Left hindlimb (tissue), 1 donor: ENCODE data around the gene STT3B.
A peak's percentile ranks its signal among the peaks of the same experiment; 100 is the strongest.

Experiments
- DNase-seq: peaks from one replicate; pipeline ENCODE4 v3.0.0-alpha.2; 2018

STT3B gene

DNA sequence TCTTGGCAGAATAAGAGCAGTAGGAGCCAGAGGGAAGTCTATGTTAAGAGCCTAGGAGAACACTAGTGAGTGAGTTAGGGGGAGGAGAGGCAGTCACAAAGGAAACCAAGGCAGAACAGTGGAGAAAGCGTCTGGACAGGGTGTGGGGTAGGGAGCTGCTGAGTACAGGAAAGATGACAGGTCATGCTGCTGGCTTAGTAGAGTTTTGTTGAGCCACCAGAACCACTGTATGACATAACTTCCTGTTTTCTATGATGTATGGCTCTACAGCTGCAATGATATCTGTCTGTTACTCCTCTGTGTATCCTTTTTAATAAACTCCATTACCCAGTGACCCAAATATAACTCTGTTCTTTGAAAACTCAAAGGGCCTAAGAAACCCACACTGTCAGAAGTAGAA is 10.6 kb upstream of the STT3B start:
- DNase-seq, result no peak

DNA sequence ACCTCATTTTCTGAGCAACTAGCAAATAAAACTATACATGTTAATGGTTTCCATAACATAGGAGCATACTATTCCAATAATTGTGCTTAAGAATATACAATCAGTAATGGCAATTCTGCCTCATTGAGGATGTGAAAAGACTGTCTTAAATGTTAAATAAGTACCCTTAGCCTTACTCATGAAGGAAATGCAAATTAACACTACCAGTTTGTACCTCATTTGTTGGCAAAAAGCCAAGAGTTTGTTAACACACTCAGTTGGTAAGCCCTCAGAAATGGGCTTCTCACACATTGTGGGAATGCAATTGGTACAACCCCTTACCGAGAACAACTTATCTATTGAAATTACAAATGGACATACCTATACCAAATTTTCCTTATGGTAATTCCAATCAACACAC is 9.2 kb upstream of the STT3B start:
- DNase-seq, result no peak

DNA sequence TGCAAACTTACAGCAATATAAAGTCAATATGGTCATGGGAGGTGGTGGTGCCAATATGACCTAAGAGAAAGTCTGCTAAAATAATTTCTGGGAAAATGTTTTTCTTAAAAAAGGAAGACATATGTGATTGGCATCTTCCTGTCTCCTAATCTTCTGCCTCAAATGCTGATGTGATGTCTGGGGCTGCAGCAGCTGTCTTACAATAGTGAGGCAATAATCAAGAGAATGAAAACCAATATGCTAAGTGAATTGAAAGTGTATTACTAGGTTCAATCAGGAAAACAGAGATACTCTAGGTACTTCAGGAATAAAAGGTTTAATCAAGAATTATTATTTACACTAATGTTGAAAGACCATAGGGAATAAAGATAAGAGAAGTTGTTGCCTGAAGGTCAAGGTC is 7.2 kb upstream of the STT3B start:
- DNase-seq, result no peak

DNA sequence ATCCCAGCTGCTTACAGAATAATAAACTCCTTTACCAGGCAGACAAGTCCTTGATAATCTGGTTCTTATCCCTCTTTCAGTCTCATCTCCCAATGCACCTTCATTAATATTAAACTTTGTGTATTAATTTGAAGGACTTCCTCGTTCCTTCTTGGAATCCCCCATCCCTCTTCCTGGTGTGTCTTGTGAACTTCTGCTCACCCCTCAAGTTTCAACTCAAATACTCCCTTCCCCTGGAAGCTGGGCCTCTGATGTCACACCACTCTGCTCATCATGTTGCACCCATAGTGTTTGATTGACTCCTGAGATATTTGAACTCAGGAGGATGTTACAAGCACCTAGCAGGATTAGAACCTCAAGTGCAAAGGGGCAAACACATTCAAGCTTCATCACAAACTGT is 3.3 kb upstream of the STT3B start:
- DNase-seq, result no peak

DNA sequence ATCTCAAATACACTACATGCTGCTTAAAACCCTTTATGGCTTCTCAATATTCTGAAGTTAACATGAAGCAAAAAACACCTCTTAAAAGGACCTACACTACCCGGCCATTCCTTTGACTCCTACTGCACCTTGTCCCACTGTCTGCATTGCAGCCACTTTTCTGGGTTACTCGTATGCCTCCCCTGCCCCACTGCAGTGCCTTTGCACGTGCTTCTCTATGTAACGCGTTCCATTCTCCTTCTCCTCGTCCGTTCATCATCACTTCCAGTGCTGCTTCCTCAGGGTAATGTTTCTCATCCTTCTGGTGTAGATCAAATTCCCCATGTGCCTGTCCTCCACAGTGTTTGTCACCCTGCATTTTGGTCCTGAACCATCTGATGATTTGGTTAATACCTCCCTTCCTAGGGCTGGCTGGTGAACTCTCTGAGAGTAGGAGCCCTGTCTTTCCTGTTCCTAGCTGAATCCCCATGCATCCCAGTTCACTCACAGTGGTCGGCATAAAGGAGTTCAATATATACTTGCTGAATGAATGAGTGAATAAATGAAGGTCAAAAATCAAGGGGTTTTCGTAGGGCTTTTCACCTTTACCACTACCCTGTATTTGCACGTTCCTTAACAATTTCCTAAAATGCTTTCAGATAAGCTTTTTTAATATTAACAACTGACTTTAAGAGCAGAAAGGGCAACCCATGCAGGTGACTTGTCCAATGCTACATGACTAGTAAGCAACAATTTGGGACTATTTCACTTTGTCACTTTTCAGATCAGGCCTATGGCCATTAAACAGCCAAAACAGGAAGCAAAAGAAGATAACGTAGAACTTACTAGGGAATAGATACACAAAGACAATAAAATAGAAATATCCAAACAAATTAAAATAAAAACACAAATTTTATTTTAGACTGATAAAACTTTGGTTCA is 2.4 kb upstream of the STT3B start:
- DNase-seq, result no peak

DNA sequence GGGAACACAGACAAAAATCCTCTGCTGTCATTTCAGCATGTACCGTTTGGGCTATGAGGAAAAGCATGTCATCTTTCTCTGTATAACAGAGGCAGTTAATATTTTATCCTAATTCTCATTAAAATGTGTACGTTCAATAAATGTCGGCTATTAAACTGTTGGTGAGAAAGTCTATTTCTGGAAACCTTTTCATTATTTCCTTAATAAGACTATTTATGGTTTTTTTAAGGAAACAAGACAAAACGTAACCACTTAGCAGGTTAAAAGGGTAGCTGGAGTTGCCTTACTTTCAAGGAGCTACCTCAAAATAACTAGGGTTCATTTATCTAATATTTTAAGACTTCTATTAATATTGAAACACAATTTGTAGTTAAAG is 1.8 kb upstream of the STT3B start:
- no peak for DNase-seq

DNA sequence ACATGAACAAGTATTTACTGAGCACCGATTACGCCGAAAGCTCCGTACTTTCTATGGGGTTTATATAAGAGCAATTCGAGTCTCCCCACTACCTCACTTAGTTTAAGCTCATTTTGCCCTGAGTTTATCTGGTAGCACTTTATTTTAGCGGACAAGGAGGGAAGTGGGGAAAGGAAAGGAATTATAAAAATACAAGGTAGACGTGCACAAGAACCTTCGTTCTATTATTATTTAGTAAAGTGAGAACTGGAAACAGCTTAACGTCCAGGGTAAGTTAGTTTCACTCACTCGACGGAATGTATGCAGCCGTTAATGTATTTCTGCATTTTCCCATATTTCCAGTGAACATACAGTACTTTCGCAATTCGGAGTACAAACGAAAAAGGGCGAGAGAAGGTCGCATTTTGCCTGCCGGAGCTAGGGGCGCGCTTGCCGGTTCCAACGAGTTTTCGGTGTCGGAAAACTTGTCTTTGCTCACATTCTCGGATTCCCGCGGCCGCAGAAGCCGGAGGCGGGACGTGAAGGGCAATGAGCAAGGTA is 1.2 kb upstream of the STT3B start:
- no peak for DNase-seq

DNA sequence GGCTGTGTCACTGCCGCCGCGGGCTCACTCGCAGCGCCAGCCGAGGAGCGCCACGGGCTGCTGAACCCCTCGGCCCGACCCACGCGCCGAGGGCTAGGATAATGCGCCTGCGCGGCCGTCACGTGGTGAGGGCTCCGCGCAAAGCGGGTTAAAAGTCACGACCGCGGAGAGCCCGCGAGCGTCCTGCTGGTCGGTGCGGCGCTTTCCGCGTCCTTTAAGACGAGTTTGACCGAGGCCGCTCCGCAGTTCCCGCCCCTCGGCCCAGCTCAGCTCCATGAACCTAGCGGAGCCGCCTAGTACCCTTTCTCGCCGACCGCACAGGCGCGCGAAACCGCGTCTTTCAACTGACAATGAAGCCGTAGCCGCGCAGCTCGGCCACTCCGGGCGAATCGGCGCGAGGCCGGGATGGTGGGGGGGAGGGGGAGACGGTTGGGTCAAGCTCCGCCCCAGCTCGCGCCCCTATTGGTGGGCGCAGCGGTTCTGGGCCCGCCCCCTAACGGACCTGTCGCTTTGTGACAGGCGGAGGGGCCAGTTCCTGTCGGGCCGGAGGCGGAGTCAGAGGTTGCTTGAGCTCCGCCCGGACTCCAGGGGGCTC is 636 bp upstream of the STT3B start:
- DNase-seq, result peak; percentile 99

DNA sequence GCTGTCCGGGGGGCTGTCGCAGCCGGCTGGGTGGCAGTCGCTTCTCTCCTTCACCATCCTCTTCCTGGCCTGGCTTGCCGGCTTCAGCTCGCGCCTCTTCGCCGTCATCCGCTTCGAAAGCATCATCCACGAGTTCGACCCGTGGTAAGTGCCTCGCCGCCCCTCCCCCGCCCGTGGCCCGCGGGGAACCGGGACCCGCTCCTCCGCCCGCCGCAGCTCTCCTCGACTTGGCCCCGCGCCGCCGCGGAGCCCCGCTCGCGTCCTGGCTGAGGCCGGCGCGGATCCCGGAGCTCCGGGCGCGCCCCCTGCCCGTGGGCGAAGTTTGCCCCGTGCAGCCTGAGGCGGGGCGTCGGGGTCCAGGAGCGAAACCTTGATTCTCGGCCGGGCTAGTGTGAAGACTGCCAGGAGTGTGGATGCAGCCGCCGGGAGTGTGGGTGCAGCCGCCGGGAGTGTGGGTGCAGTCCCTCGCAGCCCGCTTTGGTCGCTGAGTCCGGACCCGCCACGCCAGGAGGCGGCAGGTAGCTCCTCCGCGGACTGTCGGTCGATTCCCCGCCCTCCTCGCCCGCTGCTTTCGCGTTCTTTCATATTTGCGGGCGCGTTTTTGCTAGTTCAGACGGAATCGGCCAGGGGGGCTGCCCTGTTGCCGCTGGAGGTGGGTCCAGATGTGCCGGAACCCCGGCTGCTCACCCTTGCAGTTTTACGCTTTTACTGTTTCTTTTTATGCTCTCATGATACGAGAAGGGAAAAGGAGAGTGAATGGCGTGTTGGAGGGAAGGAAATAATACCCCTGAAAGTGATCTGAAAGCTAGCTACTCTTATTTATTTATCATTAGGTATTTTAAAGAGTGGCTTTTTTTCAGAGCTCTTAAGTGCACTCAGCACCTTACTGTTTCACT is 692 bp downstream of the STT3B start:
- DNase-seq, result peak; percentile 67

DNA sequence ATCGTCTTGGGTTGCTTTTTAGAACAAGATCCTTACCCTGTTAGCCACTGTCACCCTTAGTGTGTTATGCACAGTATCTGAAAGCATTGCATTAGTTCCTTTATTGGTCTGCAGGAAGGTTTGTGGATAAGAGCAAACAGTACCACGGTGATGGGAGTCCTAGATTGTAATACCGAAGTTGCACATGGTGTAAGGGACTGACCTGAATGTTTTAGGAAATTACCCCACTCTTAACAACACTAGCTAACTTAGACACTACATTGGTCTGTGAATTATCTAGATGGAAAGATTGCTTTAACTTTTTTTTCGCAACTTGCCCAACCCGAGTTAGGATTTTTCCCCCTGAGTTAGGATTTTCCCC is 1.3 kb downstream of the STT3B start:
- no peak for DNase-seq

DNA sequence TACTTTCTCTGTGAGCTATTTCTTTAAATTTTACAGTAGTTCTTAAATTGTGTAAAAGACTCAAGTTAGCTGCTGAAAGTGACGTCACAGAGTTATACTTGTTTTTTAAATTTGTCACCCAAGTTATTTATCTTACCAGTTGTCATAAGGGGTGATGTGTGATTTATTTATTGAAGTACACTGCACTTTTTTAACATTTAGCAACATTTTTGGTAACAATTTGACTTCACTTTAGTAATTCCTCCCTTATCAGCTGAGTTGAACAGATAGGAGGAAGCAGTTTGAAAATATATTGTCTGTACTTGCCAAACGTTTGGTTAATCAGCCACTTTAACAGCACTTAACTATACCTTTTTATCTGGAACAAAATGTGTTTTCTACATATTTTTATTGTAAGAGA is 3.8 kb downstream of the STT3B start:
- no peak for DNase-seq

DNA sequence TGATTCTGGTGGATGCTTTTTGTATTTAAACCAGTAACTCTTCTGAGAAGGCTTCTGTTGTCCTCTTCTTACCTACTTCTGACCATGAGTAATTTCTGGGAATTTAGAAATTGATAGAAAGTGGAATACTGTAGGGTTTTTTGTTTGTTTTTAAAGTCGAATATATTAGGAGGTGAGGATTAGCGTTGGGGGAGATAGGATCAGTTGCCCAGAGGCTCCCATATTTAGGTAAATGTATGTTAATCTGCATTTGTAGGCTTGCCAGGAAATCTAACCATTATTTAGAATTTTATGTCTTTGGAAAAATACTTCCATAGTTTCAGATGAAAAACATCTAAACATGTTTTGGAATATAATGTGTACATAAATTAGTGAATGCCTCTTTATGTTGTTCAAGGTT is 6.1 kb downstream of the STT3B start:
- DNase-seq, result no peak

DNA sequence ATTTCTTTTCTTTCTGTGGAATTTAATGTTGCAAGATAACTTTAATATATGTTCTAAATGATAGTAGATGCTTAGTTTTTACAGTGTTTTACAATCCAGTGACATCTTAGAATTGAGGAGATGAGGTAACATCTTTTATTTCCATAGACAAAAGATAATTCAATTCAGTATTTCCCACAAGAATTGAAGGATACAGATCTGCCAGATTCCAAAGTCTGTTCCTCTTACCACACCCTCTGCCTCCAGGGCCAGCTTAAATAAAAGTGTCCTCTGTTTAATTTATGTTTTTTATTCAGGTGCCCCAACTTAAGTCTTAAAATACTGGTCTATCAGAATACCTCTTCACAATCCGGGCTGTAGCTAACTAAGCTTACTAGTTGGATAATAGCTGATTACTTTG is 6.5 kb downstream of the STT3B start:
- DNase-seq, result no peak

DNA sequence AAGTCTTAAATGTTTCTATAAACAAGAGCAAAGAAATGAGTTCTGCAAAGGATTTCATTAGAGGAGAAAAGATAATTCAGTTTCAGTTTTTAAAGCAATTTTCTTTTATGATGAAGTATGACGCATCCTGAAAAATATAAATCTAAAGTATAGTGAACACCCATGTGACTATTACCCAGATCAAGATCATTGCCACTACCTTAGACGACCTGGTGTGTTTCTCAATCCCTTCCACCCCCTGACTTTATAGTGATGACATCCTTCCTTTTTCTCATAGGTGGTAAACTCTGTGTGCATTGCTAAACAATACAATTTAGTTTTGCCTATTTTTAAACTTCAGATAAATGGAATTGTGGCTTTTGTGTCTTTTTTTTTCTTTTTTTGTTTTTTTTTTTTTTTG is 8.4 kb downstream of the STT3B start:
- no peak for DNase-seq

DNA sequence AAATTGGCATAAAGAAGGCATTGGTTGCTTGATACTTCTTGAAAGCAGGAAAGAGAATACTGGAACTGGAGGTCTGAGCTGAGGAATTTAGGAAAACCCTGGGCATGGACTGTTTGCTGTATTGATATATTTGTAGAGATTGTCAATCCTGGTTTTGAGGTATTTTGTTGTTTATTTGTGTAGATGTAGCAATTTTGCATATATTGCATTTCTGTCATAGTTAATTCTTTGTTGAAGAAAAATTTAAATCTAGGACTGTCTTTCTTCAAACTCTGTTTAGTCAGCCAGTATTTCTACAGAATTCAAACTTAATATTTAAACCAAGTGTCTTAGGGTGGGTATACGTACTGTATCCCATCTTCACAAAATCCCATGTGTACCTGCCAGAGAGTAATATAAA is 9.5 kb downstream of the STT3B start:
- DNase-seq, result no peak

DNA sequence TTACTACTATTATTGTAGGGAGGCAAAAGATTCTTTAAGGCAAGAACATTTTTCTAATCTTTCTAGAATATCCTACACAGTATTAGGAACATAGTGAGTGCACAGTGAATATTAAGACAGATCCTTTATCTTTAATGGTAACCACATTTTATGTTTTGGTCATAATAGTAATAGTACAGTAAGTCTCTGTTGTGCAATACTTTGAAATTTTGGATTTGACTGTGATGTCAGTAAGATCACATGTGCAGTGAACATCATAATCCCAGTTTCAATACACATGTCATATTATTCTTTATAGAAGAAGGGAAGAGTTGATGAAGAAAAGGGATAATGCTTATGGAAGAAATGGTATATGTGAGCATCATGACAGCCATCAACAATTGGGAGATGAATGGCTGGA is 10.7 kb downstream of the STT3B start:
- no peak for DNase-seq

DNA sequence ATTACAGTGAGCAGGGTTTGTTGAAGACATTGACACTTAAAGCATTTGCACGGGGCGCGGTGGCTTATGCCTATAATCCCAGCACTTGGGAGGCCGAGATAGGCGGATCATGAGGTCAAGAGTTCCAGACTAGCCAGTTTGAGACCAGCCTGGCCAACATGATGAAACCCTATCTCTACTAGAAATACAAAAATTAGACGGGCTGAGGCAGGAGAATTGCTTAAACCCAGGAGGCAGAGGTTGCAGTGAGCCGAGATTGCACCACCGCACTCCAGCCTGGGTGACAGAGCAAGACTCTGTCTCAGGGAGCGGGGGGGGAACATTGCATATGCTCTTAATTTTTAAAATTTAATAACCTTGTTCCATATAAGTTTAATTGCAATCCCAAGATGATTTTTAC is 11.9 kb downstream of the STT3B start:
- DNase-seq, result no peak

DNA sequence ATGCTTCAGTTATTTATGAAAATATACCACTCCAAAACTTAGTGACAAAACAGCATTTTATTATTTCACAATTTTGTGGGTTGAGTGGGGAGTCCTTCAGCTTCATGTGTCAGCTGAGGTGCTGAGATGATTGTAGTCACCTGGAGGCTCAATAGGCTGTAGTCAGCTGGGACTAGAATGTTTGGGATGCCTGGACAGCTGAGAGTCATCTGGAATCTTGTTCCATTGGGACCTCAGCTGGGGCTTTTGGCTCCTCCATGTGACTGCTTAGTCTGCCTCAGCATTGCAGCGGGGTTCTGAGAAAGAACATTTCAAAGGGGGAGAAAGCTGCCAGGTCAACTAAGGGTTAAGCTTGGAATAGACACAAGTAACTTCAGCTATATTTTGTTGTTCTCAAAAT is 13.4 kb downstream of the STT3B start:
- DNase-seq, result no peak

DNA sequence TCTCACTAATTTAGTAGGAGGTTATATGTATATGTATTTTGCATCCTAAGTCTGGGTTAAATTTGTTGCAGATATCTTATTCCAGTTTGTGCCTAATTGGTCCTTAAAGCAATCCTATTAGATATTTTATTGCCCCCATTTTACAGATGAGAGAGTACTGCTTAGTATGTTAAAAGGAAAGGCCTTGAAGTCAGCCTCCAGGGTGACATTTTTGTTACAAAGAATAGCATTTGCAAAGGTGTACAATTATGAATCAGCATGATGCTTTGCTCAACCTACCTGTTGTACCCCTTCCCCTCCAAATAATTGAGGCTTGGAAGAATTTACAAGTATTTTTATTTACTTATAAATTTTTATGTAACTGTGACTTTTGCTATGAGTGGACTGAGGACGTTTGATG is 14.0 kb downstream of the STT3B start:
- DNase-seq, result no peak

DNA sequence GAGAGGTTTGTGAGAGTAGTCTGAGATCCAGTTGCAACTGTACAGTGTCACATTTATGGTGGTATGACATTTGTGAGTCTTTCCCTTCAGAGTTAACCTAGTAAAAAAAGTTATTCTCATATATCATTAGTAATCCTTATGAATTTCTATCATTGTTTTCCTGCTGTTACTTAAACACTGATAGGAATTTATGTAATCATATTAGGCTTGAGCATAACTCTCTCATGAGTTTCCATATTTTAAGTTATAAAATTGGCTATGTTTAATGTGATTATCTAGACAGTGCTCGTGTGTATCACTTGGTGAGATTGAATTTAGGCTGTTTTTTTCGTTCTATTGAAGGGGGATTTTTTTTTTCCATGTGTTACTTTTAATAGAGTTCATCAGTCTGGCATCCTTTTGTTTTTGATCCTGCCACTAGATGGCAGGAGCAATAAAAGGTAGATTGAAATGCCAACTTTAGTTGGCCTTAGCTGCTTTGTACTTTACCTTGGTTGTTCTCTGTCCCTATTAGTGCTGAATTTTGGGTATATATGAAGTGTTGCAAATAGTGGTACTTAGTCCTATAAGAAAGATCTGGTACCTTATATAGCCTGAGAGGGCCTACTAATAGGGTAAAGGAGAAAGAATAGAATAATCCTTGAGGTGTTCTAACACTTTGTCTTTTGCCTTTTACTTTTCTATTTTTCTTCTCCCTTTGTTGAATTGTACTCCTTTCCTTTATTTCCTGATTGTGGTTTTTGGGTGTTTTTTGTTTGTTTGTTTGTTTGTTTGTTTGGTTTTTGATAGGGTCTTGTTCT is 17.9 kb downstream of the STT3B start:
- no peak for DNase-seq

DNA sequence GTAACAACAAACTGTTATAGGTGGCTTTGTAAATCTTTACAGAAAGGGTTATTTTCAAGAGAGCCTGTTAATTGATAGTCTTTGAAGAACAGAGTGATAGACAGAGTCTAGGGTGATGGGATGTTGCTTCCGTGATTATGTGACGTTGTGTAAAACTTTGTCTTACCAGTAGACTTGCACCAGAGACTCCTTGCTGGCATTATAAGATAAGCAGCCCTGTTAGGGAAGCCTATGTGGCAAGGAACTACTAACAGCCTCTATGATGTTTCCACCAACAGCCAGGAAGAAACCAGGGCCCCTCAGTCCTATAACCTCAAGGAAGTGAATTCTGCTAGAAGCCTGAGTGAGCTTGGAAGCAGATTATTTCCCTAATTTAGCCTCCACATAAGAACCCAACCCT is 18.9 kb downstream of the STT3B start:
- no peak for DNase-seq

DNA sequence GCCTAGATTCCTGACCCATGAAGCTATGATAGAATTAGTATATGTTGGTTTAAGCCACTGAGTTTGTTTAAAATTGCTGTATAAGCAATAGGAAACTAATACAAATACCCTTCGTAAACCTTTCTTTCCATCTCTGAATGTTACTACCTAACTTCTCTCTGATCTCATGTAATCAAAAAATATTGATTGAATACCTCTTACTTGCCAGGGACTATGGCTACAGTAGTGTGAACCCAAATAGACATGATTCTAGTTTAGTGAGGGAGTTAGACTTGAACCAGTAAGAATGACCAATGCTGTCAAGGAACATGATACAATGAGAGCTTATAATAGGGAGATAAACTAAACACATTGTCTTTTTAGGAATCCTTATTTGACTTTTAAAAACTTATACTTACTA is 19.4 kb downstream of the STT3B start:
- no peak for DNase-seq

DNA sequence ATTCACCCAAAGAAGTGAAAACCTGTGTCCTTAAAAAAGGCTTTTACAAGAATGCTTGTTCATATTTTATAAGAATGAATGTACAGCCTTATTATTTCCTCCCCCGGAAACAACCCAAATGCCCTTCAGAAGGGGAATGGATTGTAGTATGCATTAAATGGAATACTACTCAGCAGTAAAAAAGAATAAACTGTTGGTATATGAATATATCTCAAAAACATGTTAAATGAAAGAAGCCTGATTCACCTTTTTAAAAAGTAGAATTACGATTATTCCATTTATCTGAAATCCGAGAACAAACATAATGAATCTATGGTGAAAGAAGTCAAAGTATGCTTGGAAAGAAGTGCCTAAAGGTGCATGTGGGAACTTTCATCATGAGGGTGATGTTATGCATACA is 20.5 kb downstream of the STT3B start:
- no peak for DNase-seq
